ENCODE data around the gene MCC.
"Not testable (repeated sequence)": the region's sequence is repeated elsewhere in the genome, so short reads cannot be mapped to it uniquely, and the experiment has no call there.

Gene MCC

DNA sequence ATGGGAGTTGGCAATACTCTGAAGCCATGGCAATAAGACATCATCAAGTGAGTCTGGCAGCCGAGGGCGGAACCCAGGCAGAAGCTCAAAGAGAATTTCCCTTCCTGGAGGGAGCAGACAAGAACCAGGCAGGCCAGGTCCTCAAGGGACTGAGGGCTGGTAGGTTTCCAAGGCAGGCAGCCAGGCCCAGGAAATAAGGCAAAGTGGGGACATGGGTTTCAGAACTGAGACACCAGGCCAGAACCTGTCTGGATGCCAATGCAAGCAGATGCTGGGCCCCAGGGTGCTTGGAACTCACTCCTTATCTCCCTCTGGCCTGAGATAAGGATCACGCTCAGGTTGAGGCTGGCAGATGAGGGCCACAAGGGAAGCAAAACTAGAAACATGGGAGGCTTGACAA, 62.3 kb downstream of the MCC start:
- no peak for DNase-seq (ENCODE audit: low read depth)

DNA sequence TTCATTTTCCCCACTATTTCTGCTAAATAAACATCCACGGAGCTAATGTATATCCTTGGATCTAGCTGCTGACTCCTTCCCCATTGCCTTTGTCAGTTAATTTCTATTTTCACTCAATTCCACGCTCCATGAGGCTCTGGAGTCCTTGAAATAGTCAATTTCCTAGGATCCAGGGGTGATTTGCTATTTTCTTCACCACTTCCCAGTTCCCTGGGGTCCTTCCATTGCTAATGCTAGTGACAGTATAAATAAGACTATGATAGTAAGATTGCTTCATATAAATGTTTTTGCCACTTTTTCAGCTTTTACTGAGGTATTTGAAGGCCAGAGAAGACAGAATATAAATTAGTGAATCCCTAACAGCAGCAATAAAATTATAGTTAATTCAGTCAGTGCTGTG, 66.6 kb downstream of the MCC start:
- no peak for DNase-seq (ENCODE audit: low read depth)

DNA sequence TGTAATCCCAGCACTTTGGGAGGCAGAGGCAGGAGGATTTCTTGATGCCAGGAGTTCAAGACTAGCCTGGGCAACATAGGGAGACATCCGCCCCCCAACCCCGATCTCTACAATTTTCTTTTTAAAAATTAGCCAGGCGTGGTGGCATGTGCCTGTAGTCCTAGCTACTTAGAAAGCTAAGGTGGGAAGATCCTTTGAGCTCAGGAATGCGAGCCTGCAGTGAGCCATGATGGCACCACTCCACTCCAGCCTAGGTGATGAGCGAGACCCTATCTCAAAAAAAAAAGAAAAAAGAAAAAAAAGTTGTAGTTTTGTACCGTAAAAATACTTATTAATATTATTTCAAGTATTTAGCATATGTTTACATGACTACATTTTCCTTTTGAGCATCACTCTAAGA, 82.7 kb downstream of the MCC start:
- no peak for DNase-seq (ENCODE audit: low read depth)

DNA sequence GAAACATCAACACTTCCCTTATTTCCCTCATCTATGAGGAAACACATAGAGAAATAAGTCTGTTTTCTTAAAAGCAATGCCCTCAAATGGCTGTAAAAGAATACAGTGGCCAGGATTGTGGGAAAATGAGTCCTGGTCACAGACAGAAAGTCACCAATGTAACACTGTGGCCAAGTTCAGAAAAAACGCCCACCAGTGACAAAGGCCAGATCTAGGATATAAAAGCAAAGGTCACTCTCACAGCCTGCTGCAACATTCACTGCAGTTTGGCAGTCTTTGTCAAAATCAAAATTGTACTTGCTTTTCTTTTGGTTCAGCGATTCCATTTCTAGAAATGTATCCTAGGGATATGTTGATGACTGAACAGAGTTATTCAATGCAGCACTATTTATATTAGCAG, 84.0 kb downstream of the MCC start:
- no peak for DNase-seq (ENCODE audit: low read depth)

DNA sequence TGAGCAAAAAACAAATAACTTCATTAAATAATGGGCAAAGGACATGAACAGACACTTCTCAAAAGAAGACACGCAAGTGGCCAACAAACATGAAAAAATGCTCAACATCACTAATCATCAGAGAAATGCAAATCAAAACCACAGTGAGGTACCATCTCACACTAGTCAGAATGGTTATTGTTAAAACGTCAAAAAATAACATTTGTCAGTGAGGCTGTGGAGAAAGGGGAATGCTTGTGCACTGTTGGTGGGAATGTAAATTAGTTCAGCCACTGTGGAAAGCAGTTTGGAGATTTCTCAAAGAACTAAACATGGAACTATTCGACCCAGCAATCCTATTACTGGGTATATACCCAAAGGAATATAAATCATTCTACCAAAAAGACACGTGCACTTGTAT, 90.3 kb downstream of the MCC start:
- DNase-seq (ENCODE audit: low read depth), result not testable (repeated sequence)

DNA sequence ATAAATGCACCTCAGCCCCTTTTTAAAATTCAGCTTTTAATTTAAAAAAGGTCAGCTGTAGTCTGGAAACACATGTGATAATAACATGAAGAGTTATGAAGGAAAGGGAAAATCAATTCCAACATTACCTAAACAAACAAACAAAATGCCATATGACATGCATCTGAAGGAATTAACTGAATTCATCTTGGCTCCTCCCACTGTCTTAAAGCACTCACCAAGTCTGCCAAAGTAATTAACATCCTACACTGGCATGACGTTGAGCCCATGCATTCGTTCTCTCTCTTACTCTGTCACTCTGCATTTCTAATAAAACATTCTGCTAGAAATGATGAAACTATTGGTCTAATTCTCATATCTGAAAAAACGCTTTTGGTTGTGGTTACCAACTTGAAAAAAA, 91.2 kb downstream of the MCC start:
- DNase-seq (ENCODE audit: low read depth), result no peak

DNA sequence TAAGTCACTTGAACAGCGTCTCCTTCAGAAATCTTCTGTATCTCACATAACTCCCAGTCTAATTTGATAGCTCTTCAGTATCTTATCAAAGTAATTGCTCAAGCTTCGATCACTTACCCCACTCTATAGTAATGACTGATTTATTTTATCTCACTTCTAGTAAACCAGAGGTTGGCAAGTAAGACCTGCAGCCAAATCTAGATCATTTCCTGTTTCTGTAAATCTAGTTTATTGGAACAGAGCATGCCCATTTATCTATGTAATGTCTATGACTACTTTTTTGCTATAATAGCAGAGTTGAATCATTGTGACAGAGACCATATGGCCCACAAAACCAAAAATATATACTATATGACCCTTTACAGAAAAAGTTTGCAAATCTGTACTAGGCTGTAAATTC, 93.6 kb downstream of the MCC start:
- no peak for DNase-seq (ENCODE audit: low read depth)

DNA sequence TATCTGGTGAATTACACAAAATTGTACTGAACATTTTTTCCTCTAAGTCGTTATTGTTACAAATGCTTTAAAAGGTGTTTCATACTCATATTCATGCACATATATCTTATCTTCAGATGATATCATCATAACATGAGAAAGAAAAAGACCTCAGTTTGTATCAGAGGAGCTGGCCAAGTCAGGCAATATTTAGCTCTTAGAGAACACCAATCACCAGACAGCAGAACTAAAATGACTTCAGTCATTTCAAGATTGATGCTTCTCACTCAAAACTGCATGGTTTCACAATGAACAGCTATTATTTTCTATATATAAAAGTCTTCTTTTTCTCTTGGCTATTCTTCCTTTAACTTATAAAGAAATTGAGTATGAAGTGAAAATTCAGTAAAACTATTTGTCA, 98.0 kb downstream of the MCC start:
- no peak for DNase-seq (ENCODE audit: low read depth)

DNA sequence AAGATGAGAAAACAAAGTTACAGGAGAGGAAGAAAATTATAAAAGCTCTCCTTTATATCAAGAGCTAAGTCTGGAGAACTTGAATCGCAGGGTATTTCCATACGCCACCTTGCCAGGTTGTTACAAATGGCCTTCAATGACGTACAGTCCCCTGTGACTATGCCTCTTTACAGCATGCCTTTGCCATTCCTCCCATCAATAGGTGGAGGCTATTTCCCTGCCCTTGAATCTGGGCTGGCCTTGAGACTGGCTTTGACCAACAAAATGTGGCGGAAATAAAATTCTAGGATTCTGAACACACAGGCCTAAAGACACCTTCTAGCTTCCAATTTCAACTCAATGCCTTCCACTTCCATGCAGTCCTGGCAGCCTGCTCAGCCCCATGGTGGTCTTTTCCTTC, 99.1 kb downstream of the MCC start:
- DNase-seq (ENCODE audit: low read depth), result no peak

DNA sequence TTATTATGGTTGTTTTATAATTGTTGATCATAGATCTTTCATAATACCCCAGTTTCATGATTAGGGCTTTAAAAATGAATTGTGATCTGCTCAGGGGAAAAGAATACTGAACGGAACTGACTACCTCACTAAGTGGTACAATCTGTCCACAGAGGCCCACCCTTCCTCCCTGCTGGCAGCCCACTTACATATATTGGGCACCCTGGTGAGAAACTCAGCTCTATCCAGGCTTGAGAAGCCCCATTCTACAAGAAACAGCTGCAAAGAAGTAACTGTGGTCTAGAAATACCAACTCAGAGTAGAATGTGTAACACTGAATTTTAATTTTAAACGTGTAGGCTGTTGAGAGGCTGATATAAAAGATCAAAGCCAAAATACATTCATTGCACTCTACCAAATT, 100.4 kb downstream of the MCC start:
- DNase-seq (ENCODE audit: low read depth), result no peak

DNA sequence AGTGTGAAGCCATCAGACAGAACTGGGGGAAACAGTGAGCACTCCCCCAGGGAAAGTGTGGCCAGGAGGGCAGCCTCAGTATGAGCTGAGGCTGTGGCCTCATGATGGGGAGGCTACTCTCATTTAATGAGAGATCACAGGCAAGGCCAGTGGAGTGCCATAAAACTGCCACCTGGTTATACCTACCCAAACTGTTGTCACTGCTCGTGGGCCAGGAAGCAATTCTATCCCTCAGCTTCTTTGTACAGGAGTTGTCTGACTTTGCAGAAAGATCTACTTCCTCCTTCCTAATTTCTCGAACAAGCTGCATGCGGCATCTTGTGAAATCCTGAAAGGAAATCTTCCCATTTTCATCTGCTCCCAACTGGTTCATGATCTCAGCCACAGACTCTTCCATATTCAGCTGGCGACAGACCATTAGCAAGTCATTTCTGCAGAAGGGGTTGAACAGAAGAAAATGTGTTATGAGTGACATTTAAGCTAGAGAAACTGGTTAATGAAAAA, 103.4 kb downstream of the MCC start:
- DNase-seq (ENCODE audit: low read depth), result no peak

DNA sequence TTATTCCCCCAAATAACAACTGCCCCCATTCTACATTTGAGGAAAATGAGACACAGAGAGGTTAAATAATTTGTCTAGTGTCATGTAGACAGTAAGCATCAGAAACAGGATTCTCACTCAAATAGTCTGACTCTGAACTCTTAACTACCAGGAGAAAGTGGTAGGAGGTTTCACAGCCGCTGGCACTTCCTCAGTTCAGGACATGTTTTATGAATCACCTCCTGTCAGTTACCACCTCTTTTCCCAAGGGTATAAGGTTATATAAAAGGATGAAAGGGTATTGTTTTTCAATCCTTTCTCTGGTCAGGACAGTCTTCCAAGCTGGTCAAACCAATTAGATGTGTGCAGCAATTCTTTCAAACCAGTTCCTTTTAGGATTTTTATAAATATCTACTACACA, 105.5 kb downstream of the MCC start:
- DNase-seq (ENCODE audit: low read depth), result no peak

DNA sequence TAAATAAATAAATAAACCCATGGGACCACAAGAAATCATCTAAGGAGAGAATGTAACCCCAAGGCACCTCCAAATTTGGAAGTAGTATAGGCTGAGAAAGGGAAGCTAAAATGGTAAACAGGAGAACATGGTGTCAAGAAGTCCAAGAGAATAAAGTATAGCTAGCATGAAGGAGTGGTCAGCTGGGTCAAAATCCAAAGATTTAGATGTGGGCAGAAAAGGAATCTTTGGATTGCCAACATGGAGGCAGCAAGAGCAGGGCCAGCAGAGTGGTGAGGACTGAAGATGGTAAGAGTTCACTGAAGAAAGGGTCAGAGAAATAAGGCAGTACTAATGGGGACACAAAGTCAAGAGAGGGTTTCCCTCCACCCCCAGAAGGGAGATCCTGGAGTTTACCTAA, 106.5 kb downstream of the MCC start:
- no peak for DNase-seq (ENCODE audit: low read depth)

DNA sequence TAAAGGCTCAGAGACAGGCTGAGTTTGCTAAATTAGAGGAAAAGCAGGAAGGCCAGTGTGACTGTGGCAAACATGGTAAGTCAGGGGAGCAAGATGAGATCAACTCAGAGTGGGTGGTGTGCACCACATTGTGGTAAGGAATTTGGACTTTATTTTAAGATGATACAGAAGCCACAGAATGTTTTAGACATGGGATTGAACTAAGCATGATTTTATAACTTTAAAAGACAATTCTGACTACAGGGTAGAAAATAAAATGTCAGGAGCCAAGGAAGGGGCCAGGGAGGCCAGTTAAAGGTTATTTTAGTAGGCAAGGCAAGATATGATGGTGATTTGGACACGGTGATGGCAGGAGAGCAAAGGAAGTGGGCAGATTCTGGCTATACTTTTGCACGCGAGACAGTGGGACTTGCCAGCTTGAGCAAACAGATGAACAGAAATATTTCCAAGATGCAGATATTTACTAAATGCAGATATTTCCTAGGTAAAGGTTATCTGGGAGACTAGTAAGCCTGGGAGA, 107.4 kb downstream of the MCC start:
- DNase-seq (ENCODE audit: low read depth), result no peak

DNA sequence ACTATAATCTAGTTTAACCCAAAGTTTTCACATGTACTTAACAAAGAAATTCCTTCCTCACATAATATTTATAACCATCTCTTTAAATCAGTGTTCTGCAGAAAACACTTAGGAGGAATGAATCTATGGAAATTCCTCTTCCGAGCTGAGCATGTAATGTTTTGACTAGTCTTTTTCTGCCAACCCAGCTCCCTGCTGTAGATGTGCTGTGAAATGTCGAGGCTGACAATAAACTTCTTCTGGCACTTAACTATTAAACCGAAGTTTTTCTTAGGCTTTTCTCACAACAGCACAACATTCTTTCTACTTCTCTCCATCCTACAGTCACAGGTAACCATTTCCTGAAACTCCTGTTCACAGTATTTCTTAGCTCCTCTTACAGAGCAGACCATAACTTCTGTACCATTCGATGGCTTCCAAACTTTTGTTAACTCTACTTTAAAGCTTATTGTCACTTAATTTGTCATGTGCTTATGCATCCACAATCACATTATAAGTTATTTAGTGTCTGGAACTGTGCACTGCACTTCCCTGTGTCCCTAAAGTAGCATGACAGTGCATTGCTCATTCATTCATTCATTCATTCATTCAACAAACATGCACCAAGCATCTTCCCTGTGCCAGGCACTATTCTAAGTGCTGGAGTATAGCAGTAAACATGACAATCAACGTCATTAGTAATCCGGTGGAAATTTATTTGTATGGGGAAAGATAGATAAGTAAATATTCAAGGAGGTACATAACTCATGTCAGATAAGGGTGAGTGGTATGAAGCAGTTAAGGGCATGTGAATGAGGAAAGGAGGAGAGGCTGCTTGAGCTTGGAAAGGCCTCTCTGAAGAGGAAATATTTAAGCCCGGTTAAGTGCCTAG, 108.1 kb downstream of the MCC start:
- no peak for DNase-seq (ENCODE audit: low read depth)

DNA sequence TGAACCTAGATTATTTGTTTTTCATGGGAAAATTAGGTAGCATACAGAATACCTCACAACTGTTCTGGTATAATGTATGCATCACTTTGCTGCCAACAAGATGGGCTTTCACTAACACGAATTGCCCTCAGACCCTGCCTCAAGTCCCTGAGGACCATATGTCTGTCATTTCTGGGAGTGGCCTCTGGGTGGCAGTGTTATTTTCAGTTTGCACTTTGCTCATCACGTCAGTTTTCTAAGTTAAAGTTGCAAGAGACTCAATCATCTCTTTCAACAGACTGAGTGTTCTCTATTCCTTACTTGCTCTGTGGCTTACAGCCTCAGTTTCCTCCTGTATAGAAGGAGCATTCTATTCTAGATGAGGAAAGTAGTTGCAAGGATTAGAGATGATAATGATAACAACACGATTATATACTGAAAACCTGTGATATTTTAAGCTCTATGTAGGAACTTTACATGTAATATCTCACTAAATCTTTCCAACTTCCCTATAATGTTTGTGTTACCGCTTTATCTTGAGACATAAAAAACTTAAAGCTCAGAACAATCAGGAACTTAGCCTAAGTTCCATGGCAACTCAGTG, 109.2 kb downstream of the MCC start:
- DNase-seq (ENCODE audit: low read depth), result peak; percentile 33

DNA sequence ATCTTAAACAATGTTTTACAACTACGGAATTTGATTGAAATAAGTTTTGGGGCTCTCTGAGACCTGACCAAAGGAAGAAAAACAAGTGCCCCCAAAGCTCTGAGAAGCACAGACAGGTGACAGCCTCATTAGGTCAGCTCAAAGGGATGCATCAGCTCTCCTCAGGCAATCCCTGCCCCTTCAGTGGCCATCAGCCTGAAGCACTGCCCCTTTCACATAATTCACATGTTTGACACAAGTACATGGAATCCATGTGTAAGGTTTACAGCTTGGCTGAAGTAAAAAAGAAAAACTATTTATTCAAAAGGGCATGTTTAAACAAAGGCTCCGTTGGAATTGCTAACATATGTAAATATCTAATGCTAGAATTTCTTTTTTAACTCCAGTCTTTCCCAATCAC, 109.7 kb downstream of the MCC start:
- no peak for DNase-seq (ENCODE audit: low read depth)

DNA sequence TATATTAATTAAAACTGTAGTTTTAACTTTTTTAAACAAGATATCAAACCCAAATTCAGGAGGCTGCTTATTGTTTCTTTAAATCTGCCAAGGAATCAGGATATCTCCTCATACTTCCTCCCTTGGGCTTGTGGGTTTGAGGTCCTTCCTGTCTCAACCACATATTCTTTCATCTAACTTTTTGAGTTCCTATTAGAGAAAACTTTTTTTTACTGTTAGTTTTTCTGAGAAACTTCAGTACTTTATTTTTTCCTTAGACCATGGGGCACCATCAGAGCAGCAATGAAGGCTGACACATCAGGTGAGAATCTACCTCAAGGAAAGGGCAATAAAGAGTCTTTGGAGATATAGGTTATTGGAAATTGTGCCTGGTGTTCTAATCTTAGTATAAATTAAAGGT, 110.2 kb downstream of the MCC start:
- no peak for DNase-seq (ENCODE audit: low read depth)

DNA sequence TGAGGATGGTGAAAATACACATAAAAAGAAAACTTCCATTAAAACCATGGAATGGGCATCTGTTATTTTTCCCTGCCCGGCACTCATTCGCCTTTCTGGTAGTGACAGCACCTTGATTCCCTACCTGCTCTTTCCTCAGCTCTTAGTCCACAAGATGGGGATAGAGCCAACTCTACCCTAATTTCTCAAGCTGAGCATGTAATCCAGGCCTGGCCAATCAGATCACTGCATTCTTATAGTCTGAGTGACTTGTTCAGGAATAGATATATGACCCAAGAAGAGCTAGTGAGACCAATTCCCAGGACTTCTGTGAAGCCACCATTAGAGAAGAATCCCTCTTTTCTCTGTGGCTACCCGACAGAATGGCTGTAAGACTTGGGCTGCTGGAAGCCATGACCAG, 111.6 kb downstream of the MCC start:
- no peak for DNase-seq (ENCODE audit: low read depth)

DNA sequence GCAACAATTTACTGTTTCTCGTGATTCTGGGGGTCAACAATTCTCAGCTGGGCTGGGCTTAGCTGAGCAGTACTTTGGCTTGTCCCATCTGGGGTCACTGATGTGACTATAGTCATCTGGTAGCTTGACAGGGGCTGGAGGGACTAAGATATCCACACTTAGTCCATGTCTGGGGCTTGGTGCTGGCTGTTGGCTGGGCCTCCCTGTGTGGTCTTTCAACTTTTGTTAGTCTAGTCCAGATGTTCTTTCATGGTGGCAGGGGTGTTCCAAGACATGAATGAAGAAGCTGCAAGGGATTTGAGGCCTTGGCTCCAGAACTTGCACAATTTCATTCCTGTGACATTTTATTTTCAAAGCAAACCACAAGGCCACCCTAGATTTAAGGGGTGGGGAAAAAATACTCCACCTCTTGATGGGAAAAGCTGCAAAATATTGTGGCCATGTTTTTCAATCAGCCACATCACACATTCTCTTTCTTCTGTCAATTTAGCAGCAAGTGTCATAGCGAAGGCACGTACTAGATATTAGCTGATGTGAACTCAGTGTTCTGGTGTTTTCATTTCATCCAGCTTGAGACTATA, 112.7 kb downstream of the MCC start:
- DNase-seq (ENCODE audit: low read depth), result no peak

DNA sequence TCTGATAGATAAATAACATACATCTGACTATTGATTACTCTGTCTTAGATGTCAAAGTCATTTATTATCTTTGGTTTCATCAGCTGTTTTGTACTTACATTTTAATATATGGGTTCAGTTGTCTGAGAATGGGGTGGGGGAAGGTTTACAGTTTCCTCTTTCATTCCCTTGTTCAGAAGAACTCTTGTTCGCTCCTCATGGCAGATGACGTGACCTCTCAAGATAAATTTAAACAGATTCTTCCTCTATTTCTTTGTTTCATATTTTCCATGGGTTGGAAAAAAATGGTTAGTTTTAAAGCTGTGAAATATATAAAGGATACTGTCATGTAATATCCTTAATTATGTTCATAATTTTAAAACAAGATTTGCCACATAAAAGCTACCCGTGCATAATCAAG, 114.8 kb downstream of the MCC start:
- DNase-seq (ENCODE audit: low read depth), result no peak

DNA sequence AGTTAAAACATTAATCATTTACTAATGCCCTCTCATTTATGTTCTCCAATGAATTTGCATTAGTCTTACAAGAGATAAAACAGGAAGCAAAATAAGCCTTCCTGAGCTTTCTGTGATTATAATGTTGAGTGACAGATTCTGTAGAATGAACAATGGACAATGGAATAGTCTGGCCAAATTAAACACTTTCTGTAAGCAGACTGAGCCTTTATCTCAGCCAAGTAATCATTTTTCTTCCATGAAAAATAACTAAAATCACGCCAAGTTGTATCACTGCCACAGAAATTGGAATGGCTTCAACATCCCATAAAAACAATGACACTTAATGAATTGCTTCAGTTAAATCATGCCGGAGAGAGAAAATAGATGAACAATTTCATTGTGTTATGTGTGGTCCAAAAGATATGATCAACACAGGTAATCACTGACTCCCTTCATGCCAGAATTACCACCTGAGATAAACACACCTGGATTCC, 116.5 kb downstream of the MCC start:
- no peak for DNase-seq (ENCODE audit: low read depth)

DNA sequence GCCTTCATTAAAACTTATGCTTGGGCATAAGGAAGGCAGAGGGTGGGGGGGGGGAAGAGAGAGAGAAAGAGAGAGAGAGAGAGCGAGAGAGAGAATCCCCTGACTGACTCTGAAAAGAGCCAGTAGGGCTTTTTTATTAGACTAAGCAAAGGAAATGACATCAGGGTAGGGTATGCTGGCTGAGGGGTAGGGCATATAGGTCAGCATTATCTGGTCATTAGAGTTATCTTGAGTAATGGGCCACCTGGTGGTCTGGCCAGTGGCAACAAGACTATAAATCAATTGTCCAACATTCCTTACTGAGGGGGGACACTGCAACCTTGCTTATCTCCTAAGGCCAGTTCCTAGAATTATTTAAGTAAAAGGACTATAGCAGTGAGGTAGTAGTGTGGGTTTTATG, 120.7 kb downstream of the MCC start:
- no peak for DNase-seq (ENCODE audit: low read depth)
